ENCODE measurements around the gene GPAT3.
"Not testable (repeated sequence)": the region's sequence is repeated elsewhere in the genome, so short reads cannot be mapped to it uniquely, and the experiment has no call there.

The GPAT3 gene

DNA sequence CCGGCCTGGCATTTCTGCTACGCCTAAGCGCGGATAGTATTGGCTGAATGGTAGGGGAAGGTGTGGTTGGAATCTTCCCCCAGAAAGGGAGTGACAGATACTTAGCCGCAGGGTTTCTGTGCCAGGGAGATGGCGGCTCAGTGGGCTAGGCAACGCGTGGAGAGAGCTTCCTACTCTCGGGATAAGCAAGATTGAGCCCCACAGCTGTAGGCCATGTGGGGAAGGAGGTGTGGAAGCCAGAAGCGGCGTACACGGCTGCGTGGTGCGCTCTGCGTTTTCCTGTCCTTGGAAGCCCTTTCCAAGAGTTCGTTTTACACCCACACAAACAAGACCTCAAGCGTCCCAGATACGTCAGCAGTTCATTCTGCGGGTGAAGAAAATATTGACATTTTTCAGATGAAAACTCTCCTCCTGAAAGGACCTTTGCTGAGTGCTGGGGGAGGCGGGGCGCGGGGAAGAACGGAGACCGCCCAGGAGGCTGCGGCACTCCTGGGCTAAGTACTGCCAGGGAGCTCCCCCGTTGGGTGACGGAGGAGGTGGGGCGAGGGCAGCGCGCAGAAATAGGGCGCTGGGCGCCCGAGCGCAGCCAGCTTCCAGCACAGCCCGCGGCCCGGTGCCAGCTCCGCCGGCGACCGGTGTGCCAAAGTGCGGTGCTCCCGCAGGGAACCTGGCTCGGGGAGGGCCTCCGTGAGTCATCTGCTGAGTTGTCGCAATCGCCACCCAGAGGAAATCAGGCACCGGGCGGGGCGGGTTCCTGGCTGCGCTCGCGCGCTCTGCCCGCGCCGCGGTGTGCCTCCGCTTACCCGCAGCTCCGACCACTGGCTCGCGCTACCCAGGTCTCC, at the start of gene GPAT3:
GPAT3 (plus strand) TSS at position 589 of the 842 bp plus-strand sequence. CDS start 515 bp downstream, outside the sequence.
- DNase-seq (ENCODE audit: low read depth in 2 of 2): peak; percentile 23 to 57

DNA sequence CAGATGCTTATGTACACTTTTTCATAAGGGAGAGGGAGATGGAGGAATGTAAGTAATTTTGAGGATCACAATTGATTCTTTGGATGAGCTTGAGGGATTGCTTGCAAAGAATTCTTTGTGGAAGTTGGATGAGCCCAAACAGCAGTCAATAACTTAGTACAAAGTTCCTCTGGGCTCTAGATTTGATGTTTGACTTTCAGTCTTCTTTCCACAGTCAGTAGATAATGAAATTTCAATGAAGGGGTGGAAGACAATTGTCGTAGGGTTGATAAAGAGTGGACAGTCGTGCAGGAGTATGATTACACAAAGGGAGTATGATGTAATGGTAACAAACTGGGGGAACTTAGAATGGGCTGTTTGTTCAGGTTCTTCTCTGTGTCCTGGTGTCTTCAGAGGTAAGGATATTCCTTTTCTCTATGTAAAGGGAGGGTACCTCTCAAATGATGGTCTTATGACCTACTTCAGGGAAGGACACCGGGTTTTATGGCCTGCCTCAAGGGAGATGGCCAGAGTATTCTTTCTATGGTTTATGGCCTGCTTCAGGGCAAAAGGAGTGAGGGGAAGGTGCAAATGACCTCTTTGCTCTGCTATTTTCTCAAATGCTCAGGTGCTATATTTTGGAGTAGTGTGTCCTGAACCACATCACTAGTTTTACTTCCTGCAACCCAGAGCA, 49.3 kb upstream of the GPAT3 start:
- no peak for DNase-seq (ENCODE audit: low read depth in 2 of 2)

DNA sequence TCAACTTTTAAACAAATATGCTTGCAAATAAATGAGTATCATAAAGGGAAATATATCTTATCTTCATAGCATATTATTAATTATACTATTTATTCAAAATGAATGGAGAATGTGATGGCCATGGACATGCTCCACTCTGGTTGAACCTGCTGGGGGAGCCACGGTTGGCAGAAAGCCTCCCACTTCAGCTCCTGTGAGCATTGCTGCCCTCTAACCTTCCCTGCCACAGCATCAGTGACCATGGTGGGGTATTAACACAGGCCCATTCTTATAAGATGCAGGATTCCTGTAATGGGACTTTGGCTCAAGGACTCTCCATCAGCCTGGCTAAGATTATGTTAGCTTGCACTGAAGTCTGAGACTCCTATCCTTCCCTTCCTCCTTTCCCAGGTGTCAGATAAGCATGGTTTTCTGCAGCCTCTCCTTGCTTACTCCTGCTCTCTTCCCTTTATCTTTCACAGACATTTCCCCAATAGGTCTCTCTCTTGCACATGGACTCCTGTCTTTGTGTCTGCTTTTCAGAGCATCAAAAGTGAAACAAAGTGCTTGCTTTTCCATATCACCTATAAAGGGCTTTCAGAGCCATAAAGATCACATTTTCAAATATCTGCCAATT, 46.1 kb upstream of the GPAT3 start:
- no peak for DNase-seq (ENCODE audit: low read depth in 2 of 2)

DNA sequence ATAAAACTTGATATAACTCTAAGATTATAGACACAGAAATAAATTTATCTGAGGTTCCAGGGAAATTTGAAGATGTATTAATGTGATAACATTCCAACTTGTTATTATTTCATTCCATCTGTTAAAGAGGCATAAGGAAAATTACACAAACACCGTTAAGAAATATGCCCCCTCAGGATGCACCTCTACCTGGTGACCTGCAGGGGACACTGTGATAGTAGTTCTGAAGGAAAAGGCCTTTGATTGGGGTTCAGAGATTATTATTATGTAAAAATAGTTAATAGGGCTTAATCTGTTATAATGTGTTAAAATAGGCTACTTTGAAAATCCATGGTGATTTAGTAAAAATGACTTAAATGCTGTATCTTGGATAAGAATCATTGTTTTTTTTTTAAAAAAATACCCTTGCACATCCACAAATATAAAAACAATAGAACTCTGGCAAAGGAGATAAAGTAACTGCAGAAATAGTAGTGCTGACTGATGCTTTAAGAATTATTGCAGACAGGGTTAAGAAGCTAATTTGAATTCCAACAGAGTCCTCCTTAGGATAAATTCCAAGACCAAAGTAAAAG, 44.9 kb upstream of the GPAT3 start:
- DNase-seq (ENCODE audit: low read depth in 2 of 2): no peak

DNA sequence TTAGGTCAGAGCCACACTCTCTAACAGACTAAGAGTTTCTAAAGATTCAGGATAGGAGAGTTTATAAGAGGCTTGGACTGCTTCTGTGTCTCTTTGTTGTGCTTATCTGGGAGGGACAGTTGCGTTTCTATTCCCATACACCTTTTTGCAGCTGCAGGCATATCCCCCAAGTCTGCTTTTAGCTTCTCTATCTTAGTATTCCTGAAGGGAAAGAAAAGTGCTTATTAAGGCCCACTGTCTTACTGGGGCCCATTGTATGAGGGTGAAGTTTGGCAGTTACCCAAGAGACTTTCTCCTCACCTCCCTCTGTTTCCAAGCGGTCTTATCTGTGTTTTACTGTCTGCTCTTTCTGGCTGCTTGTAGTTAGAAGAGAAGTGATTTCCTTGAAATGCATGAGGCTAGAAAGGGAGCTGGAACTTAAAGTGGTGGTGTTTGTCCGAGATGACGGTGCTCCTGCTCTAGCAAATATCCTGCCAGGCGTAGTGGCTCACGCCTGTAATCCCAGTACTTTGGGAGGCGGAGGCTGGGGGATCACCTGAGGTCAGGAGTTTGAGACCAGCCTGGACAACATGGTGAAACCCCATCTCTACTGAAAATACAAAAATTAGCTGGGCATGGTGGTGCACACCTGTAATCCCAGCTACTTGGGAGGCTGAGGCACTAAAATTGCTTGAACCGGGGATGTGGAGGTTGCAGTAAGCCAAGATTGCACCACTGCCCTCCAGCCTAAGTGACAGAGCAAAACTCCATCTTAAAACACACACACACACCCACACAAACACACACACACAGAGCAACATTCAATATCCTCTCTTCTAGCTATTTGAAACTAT, 39.6 kb upstream of the GPAT3 start:
- DNase-seq (ENCODE audit: low read depth in 2 of 2): not testable (repeated sequence)

DNA sequence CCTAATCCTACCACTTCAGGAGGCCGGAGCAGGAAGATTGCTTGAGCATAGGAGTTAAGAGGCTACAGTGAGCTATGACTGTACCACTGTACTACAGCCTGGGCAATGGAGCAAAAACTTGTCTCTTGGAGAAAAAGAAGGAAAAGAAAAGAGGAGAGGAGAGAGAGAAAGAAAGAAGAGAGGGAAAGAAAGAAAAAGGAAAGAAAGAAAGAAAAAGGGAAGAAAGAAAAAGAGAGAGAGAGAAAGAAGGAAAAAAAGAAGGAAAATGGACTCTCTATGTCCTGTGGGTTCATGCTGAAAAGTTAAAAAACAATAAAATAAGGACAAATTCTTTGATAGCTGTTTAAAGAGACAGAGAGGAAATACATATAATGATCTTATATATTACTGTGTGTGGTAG, 37.7 kb upstream of the GPAT3 start:
- no peak for DNase-seq (ENCODE audit: low read depth in 2 of 2)

DNA sequence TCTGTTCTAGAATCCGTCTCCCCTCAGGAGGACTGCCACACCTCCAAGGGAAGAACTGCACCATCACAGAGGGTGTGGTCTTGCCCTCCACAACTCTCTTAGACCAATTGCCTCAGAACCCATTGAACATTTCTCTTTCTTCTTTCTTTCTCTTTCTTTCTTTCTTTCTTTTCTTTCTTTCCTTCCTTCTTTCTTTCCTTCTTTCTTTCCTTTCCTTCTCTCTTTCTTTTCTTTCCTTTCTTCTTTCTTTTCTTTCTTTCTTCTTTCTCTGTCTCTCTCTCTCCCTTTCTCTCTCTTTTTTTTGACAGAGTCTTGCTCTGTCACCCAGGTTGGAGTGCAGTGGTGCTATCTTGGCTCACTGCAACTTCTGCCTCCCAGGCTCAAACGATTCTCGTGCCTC, 34.2 kb upstream of the GPAT3 start:
- not testable (repeated sequence) for DNase-seq (ENCODE audit: low read depth in 2 of 2)

DNA sequence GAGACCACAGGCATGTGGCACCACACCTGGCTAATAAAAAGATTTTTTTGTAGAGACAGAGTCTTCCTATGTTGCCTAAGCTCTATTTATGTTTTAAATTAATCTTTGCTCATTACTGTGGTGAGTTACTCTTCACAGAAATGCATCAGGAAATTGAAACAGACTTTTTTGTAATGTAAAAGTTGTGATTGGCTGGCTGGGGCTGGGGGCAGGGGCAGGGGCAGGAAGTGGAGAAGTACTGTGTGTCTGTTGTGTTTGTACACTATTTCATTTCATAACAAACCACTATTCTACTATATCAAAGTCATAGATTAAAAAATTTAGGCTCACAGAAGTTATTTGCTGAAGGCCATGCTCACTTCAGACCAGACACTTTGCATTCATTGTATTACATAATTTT, 31.9 kb upstream of the GPAT3 start:
- no peak for DNase-seq (ENCODE audit: low read depth in 2 of 2)

DNA sequence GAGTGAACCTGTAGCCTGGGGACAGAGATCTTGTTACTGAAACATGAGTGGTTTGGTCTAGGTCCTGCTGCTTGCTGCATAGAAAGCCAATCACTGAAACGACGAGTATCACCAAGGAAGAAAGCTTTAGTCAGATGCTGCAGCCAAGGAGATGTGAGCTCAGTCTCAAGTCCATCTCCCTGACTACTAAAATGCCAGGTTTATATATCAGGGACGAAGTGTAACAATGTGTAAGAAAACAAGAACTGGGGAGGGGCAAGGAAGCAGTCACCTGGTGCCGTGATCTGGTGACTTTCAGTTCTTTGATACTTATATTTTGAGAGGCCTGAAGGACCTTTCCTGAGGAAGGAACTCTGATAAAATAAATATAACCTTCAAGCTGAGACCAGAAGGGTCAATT, 31.4 kb upstream of the GPAT3 start:
- DNase-seq (ENCODE audit: low read depth in 2 of 2): no peak

DNA sequence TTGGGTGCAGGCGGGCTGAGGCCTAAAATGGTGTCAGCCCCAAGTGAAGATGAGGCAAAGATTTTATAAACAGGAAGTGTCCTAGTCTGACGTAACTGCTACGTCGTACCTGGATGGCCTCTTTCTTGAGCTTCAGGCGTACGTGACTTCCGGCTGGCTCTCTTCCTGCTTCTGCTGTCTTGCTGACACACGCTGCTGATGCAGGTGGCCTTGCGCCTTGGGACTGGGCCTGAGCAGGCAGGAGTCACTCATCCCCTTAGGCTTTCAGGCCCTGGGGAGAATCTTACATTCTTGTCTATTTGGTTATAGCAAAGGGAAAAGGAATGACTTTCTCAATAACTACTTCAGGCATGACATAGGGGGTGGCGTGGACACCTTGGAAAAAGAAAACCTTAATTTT, 30.9 kb upstream of the GPAT3 start:
- no peak for DNase-seq (ENCODE audit: low read depth in 2 of 2)

DNA sequence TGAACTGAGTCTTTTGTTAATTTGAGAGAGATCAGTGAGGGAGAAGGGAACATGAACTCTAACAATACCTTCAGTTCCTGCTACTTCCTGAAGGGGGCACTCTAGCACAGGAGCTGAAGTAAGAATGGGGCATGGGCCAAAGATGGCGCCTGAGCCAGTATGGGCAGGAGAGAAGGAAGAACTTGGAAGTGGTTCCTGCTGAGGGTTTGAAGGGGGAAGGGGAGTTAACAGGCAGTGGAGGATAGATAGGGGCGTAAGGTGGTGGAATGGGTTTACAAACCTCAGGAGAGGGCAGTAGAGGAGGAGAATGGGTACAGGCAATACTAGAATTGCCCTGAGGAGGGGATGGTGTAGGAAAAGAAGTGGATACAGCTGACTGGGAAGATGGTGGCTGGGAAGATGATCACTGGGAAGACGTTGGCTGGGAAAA, 26.7 kb upstream of the GPAT3 start:
- peak in 1 of 2 donors; percentile 7 for DNase-seq (ENCODE audit: low read depth in 2 of 2)

DNA sequence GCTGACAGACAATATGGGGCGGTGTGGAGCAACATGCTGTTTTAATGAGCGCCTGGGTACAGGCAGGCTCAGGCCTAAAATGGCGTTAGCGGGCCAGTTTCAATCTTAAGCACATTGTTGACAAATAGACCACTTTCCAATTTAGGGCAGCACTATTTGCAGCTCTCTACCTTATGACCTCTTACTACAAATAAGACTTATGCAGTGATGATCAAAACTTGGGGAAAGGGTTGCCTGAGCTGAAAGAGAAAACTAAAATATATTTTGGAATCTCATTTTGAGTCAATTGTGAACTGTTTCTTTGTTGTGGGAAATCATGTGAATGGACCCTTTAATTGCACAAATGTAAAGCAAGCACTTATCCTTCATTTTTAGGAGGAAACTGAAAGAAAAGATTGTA, 25.5 kb upstream of the GPAT3 start:
- no peak for DNase-seq (ENCODE audit: low read depth in 2 of 2)

DNA sequence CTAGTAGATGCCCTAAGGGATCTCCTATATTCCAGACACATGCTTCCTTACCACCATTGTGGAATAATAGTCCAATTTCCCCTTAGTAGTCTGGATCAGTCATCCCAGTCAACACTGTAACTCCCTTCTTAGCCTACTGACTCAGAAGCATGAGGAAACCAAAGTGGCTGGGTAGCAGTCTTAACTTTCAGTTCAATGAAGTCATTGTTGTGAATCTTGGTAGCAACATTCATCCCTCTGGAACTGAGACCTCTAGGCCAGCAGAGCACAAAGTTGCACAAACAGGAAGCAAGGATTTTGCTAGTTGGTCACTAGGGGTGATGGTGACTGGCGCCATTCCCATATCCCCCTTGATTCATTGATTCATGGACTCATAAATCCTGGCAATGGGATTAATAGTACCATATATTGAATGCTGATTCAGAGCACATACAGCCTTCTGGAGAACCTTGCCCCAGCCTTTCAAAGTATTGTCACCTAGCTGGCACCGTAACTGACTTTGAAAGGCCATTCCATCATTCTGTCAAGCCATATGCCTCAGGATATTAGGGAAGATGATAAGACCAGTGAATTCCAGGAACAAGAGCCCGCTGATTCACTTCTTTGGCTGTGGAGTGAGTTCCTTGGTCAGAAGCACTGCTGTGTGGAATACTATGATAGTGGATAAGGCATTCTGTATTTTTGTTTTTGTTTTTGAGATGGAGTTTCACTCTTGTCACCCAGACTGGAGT, 19.7 kb upstream of the GPAT3 start:
- DNase-seq (ENCODE audit: low read depth in 2 of 2): no peak

DNA sequence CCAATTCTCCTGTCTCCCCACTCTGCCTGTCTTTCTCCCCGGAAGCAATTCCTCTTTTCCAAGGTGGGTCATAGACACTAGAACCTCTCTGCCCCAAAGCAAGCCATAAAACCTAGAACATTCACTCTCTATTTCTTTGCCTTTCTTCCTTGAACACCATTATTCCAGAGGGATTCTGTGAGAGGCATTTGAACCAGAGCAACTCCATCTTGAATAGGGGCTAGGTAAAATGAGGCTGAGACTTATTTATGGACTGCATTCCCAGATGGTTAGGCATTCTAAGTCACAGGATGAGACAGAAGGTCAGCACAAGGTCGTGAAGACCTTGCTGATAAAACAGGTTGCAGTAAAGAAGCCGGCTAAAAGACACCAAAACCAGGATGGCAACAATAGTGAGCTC, 13.7 kb upstream of the GPAT3 start:
- DNase-seq (ENCODE audit: low read depth in 2 of 2): no peak

DNA sequence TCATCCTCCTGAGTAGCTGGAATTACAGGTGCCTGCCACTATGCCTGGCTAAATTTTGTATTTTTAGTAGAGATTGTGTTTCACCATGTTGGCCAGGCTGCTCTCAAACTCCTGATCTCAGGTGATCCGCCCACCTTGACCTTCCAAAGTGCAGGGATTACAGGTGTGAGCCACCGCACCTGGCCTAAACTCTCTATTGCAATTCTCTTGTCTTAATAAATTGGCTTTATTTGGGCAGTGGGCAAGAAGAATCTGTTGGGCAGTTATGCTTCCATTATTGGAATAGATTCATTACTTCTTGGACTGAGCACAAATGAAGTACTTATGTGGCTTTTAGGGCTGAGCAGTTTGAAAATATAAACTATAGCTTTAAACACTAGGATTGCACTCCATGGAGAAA, 8.2 kb upstream of the GPAT3 start:
- no peak for DNase-seq (ENCODE audit: low read depth in 2 of 2)

DNA sequence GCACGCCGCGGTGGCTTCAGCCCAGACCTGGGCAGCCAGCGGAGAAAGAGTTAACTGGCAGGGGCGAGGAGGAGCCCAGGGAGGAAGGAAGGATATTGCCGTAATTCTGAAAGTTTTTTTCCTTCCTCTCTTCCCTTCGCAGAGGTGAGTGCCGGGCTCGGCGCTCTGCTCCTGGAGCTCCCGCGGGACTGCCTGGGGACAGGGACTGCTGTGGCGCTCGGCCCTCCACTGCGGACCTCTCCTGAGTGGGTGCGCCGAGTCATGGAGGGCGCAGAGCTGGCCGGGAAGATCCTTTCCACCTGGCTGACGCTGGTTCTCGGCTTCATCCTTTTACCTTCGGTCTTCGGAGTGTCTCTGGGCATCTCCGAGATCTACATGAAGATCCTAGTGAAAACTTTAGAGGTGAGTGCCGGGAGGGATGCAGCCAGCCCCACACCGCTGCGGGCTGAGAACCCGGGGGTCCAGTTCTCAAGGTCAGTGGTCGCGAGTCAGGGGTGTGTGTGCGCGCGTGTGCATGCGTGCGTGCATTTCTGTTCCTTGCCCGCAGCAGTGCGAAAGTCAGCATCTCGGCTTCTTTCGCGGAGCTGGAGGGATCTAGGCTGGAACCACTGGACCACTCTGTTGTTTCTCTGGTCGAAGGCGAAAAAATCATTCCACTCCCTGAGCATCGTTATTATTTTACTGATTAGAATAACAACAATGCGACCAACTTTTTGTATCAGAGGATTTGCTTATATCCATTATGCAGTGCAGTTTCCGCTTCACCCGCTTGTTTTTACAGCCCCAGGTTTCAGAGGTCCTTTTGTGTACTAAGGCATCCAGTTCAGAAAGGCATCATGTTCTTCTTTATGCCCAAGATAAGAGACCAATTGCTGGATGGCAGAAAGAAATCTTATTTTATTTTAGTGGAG, 709 bp downstream of the GPAT3 start:
- DNase-seq (ENCODE audit: low read depth in 2 of 2): no peak

DNA sequence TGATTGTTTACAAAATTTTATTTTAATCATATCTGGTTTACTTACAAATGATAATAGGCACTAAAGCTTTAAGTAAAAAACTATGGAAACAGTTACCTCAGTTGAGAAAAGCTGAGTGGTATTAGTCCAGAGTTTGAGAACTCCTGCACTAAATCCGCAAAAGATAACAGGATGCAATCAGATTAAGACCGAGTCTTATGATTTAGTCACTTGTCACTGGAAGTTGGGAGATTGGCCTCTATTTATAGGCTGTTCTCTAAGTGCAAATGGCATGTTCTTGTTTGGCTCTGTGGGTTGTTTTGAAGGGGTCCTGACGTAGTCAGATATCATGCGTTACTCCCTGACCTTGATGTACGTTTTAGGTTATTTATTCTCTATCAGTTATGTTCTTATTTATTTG, 6.3 kb downstream of the GPAT3 start:
- DNase-seq (ENCODE audit: low read depth in 2 of 2): no peak

DNA sequence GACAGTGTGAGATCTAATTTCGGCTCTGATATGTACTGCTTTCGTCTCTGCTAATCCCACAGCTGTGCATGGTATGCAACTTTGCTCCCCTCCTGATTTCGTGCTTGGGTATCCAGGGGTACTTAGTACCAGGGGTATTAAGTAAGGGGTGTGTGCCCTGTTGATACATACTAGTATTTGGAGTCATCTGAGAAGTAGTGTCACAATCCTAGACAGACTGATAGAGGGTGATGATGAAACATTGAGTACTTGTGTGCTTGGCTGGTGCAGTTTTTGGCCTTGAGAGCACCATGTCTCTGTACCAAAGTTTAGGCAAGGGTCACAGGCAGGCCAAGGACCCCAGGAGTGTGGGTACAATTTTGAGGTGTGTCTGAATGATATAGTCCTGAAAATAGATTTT, 10.9 kb downstream of the GPAT3 start:
- no peak for DNase-seq (ENCODE audit: low read depth in 2 of 2)

DNA sequence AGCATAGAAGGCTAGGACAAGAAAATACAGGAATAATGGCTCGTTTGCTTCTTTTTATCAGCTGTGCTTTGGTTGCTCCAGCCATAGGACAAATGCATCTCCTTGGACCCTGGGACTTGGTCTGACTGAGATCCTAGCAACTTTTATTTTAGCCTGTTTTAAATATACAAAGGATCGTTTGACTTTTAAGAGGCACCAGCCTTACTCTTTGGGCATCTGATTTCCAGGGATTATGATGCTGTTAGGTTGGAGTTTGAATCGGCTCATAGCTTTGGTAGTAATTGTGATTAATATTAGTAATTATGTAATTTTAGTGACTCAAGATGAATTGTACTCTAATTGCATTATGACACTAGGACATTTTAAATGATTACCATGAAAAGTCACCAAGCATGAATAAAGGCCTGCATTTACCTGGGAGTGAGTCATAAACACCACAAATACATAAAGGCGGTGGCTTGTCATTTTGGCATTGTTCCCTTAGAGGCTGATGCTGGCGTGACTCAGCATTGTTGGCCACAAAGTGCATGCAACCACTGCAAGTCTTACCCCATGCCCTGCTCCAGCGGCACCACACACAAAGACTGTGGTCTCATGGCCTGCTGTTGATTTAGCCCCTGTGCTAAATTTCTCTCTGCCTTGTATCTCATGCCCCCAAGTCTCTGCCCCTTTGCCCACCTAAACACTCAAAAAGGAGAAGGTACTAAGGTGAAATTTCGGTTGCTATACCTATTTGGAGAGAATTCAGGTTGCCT, 12.4 kb downstream of the GPAT3 start:
- DNase-seq (ENCODE audit: low read depth in 2 of 2): peak; percentile 41 to 58
